Measurements from ENCODE around the gene CEP295NL. TPM values are rescaled to one million over a fixed set of nuclear protein-coding genes. Genes with fewer than 3 reads are reported as not detected.
A peak's percentile ranks its signal among the peaks of the same experiment; 100 is the strongest.

Gene CEP295NL
- total and polyA plus RNA-seq, 2 of the 13 experiments (the other 11 are each of a cell fraction or from before 2014, with no cell fraction given) = not detected

DNA sequence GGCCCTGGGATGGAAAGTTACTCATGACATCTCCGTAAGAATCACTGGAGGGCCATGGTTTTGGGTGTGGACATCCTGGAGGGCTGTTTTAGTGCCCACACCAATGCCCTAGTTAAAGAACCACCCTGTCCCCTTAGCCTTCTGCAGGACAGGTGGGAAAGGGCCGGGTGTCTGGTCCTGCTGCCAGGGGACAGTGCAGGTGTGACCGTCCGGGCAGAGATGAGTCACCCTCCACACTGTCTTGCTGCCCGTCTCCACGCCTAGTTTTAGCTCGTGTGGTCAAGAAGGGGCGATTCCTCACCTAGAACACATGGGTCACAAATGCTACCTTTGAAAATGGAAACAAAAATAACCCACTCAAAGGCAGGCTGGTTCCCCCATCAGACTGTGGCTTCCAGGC, 17.0 kb downstream of the CEP295NL start:
- Histone ChIP-seq H3K79me2 (ENCODE audit: insufficient read depth, low read length) (no peaks in the 10 kb centered on the region), H2AFZ (ENCODE audit: low read length) (no peak overlapping the region), H3K27ac (ENCODE audit: extremely low read length, insufficient read depth, low read length) (no peak overlapping the region), H3K36me3 (replicated peaks in 1 of 2; ENCODE audit: control insufficient read depth in 1 of 2, insufficient read depth in 2 of 2, low read length in 2 of 2) (no peaks in the 10 kb centered on the region), H3K4me1 (ENCODE audit: insufficient read depth, low read length) (peaks cover 29% of the 10 kb centered on the region), H3K9me3 (ENCODE audit: low read length) (no peaks in the 10 kb centered on the region), H3K27me3 (ENCODE audit: control insufficient read depth in 1 of 2, insufficient read depth in 2 of 2, low read length in 2 of 2) (no peaks in the 10 kb centered on the region), H3K4me2 (ENCODE audit: low read depth, low read length) (no peak overlapping the region), H4K20me1 (ENCODE audit: insufficient read depth, low read length) (no peaks in the 10 kb centered on the region), H3K9ac (ENCODE audit: insufficient read depth, low read depth, low read length) (no peak overlapping the region), H3K4me3 (replicated peaks in 1 of 3; ENCODE audit: insufficient read depth in 1 of 3, low read depth in 2 of 3, low read length in 3 of 3) (no peak overlapping the region)
- ChIA-PET CTCF (ENCODE audit: low intra/inter-chr PET ratio, low total read pairs) (no interaction called here), POLR2A (interaction anchor here (3.1 kb wide), 1 partner anchor 20 kb away, joined by 18 read pairs; no protein-coding TSS in a partner anchor)
- no TSS peak for BruUV-seq (replicated peaks)
- DNase-seq (ENCODE audit: low spot score) (no peak), FAIRE-seq (no peak), ATAC-seq (no peak)
- in situ Hi-C loops (cut with HindIII; ENCODE audit: extremely low pct_ligation_motif_present, low pct_unique_long_range_greater_than_20kb) = no loop called here
- TF ChIP-seq KLF9 (CRISPR knock-in tag; IDR thresholded peaks at IDR 0.05; ENCODE audit: low read depth) = no peak
- no peak for TF ChIP-seq ZNF780A (CRISPR knock-in tag; IDR thresholded peaks at IDR 0.05)
- TF ChIP-seq, protein P1, sequence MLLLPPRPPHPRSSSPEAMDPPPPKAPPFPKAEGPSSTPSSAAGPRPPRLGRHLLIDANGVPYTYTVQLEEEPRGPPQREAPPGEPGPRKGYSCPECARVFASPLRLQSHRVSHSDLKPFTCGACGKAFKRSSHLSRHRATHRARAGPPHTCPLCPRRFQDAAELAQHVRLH (CRISPR knock-in tag; IDR thresholded peaks at IDR 0.05; ENCODE audit: borderline replicate concordance, low read depth) = no peak
- 89% methylated on average over 8 of the region's 8 CpGs for WGBS (ENCODE audit: low lambda C conversion rate)
- intact Hi-C loops (cut with micrococcal nuclease; ENCODE audit: unreplicated experiment) = no loop called here

DNA sequence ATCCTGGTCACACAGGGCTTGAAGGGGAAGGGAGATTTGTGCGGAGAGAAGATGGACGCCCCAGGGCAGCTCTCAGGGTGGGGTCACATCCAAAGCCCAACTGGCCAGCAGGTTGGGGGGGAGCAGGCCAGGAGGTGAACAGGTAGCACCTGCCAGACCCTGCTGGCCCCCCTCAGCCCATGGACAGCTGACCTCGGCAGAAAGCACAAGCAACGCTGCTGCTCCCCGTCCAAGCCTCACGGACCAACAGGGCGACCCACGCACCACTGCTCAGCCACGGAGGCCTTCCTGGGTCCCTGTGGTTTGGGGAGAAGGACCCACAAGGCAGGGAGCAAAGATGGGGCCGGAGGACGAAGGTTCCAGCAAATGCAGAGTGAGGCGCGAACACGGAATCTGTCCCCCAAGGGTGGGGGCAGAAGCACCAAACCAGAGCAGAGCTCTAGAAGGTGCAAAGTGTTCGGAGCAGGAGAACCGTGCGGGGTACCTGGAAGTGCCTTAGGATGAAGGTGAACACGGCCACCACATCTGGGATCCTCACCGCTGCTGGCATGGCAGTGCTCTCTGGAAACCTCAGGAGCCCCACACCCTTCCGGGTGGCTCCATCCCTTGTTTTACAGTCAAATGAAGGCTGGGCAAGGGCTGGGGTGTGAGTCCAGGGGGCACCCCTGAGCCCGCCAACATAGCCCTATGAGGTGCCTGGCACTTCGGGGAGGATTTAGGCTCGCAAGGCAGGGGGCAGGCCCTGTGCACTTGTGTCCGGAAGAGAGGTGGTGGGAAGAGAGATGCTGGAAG, 17.9 kb downstream of the CEP295NL start:
- DNase-seq (ENCODE audit: low spot score) = no peak
- H2AFZ ChIP-seq (ENCODE audit: low read length) = no peak overlapping the region
- intact Hi-C loops (cut with micrococcal nuclease; ENCODE audit: unreplicated experiment) = no loop called here
- H4K20me1 ChIP-seq (ENCODE audit: insufficient read depth, low read length) = no peaks in the 10 kb centered on the region
- WGBS (ENCODE audit: low lambda C conversion rate) = 96% methylated on average over 22 of the region's 24 CpGs
- peaks cover 29% of the 10 kb centered on the region for H3K4me1 ChIP-seq (ENCODE audit: insufficient read depth, low read length)
- ATAC-seq = no peak
- no peak overlapping the region for H3K4me3 ChIP-seq (replicated peaks in 1 of 3; ENCODE audit: insufficient read depth in 1 of 3, low read depth in 2 of 3, low read length in 3 of 3)
- no peak overlapping the region for H3K27ac ChIP-seq (ENCODE audit: extremely low read length, insufficient read depth, low read length)
- H3K4me2 ChIP-seq (ENCODE audit: low read depth, low read length) = no peak overlapping the region
- in situ Hi-C loops (cut with HindIII; ENCODE audit: extremely low pct_ligation_motif_present, low pct_unique_long_range_greater_than_20kb) = loop anchor here (5.0 kb wide), 1 partner anchor 87 kb away; no protein-coding TSS in a partner anchor
- BruUV-seq (replicated peaks) = no TSS peak
- H3K36me3 ChIP-seq (replicated peaks in 1 of 2; ENCODE audit: control insufficient read depth in 1 of 2, insufficient read depth in 2 of 2, low read length in 2 of 2) = no peaks in the 10 kb centered on the region
- FAIRE-seq = no peak
- POLR2A ChIA-PET = interaction anchor here (3.1 kb wide), 1 partner anchor 19 kb away, joined by 18 read pairs; no protein-coding TSS in a partner anchor
- CTCF ChIA-PET (ENCODE audit: low intra/inter-chr PET ratio, low total read pairs) = no interaction called here
- no peaks in the 10 kb centered on the region for H3K79me2 ChIP-seq (ENCODE audit: insufficient read depth, low read length)
- no peaks in the 10 kb centered on the region for H3K27me3 ChIP-seq (ENCODE audit: control insufficient read depth in 1 of 2, insufficient read depth in 2 of 2, low read length in 2 of 2)
- TF ChIP-seq, protein P2, sequence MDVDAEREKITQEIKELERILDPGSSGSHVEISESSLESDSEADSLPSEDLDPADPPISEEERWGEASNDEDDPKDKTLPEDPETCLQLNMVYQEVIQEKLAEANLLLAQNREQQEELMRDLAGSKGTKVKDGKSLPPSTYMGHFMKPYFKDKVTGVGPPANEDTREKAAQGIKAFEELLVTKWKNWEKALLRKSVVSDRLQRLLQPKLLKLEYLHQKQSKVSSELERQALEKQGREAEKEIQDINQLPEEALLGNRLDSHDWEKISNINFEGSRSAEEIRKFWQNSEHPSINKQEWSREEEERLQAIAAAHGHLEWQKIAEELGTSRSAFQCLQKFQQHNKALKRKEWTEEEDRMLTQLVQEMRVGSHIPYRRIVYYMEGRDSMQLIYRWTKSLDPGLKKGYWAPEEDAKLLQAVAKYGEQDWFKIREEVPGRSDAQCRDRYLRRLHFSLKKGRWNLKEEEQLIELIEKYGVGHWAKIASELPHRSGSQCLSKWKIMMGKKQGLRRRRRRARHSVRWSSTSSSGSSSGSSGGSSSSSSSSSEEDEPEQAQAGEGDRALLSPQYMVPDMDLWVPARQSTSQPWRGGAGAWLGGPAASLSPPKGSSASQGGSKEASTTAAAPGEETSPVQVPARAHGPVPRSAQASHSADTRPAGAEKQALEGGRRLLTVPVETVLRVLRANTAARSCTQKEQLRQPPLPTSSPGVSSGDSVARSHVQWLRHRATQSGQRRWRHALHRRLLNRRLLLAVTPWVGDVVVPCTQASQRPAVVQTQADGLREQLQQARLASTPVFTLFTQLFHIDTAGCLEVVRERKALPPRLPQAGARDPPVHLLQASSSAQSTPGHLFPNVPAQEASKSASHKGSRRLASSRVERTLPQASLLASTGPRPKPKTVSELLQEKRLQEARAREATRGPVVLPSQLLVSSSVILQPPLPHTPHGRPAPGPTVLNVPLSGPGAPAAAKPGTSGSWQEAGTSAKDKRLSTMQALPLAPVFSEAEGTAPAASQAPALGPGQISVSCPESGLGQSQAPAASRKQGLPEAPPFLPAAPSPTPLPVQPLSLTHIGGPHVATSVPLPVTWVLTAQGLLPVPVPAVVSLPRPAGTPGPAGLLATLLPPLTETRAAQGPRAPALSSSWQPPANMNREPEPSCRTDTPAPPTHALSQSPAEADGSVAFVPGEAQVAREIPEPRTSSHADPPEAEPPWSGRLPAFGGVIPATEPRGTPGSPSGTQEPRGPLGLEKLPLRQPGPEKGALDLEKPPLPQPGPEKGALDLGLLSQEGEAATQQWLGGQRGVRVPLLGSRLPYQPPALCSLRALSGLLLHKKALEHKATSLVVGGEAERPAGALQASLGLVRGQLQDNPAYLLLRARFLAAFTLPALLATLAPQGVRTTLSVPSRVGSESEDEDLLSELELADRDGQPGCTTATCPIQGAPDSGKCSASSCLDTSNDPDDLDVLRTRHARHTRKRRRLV (CRISPR knock-in tag; IDR thresholded peaks at IDR 0.05) = no peak
- TF ChIP-seq MAFF (IDR thresholded peaks at IDR 0.05; ENCODE audit: low read depth, low read length) = peak; percentile 28; the same call in 1 of the 2 replicates
- TF ChIP-seq ZNF766 (CRISPR knock-in tag; IDR thresholded peaks at IDR 0.05; ENCODE audit: borderline replicate concordance) = no peak
- TF ChIP-seq MAFK (conservative IDR thresholded peaks at IDR 0.05 in 1 of 2, IDR thresholded peaks at IDR 0.05 in 1 of 2; ENCODE audit: low read length in 2 of 2) = peak; percentile 67 to 75
- TF ChIP-seq MIXL1 (CRISPR knock-in tag; IDR thresholded peaks at IDR 0.05) = no peak
- TF ChIP-seq GLI4 (CRISPR knock-in tag; IDR thresholded peaks at IDR 0.05; ENCODE audit: borderline replicate concordance) = no peak
- no peak overlapping the region for H3K9ac ChIP-seq (ENCODE audit: insufficient read depth, low read depth, low read length)
- no peaks in the 10 kb centered on the region for H3K9me3 ChIP-seq (ENCODE audit: low read length)

Measured in HepG2 (cell line).